HG03159 (cell line): Measurements from ENCODE around the gene TIMP1.

Source experiments
- ATAC-seq: cut with Tn5 transposase; IDR thresholded peaks from one replicate; pipeline ENCODE4 v1.9.1; 2021; ENCODE audit warnings: mild to moderate bottlenecking, moderate library complexity; ENCODE audit not compliant: unreplicated experiment

The TIMP1 gene

DNA sequence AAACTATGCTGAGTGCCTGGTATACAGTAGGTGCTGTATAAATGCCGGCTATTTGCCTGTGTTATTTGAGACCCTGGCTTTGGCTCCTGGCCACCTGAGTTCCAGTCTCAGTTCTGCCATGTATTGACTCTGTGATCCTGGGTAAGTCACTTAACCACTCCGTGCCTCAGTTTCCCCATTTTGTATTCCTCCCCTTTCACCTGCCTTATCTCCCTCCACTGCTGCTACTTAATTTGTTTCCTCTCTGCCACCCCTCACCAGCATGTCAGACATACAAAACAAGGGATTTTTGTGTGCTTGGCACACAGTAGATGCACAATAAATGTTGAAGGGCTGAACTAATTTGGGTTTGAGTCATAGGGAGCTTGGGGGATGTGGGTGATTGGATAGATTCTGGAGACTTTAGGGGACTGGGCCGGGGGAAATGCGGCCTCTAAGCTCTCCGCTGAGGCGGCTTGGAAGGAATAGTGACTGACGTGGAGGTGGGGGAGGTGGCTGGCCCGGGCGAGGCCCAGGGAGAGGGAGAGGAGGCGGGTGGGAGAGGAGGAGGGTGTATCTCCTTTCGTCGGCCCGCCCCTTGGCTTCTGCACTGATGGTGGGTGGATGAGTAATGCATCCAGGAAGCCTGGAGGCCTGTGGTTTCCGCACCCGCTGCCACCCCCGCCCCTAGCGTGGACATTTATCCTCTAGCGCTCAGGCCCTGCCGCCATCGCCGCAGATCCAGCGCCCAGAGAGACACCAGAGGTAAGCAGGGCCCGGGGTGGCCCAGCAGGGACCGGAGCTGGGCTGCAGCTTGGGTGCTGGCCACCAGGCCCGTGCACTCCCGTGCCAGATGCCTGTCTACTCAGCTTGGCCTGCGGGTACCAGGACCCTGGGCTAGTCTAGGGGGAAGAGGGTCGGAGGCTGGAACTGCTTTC lies at the start of gene TIMP1:
TIMP1 (plus strand) TSS at position 706 of the 917 bp plus-strand sequence. CDS start 980 bp downstream, outside the sequence.
- peak; percentile 83 for ATAC-seq

DNA sequence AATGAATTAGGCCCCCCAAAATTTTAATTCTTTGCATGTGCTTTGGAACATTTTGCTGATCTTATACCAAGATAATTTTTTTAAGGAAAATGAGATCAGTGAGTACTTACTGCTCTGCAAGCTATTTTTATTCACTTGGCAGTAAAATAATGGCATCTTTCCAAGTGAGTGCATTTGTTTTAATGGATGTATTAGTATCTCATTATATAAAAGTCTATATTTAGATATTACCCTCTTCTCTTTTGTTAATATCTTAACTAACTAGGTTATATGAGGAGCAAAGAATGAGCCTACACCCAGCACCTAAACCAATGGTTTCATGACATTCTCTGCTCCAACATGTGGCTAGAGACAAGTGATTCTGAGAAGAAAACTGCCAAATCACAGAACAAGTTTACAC lies 42.4 kb upstream of the TIMP1 start:
- no peak for ATAC-seq

DNA sequence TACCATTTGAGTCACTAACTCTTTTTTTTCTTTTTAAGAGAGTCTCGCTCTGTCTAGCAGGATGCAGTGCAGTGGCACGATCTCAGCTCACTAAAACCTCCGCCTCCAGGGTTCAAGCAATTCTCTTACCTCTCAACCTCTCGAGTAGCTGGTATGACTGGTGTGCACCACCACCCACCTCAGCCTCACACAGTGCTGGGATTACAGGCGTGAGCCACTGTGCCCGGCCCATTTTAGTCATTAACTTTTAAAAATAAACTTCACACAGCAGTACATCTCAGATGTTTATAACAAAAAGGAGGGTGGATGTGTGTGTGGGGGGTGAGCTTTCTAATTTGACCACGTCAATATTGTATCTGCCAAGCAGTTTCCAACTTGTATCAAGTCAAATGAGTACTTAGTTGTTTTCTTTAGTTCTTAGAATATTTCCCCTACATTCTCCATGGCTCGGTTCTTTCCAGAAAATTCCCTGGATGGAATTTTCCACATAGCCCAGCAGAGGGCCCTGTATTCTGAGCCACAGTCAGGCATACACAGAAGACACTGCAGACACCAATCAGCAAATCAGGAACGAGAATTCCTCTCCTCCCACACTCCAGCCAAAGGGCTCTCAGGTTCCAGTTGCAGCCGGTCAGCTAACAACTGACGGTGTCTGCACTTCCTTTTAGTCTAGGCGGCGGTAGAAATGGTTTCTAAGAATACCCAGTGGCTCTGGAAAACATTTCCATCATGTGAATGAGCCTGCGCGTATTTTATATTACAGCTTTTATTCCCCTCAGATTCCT lies 41.3 kb upstream of the TIMP1 start:
- no peak for ATAC-seq

DNA sequence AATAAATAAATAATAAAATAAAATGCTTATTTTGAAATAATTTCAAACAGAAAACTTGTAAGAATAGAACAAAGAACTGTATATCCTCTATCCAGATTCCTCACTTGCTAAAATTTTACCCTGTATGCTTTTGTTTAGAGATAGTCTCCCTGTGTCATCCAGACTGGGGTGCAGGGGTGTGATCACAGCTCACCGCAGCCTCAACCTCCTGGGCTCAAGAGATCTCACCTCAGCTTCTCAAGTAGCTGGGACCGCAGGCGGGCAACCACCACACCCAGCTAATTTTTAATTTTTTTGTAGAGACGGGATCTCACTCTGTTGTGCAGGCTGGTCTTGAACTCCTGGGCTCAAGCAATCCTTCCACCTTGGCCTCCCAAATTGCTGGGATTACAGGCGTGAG lies 38.7 kb upstream of the TIMP1 start:
- no peak for ATAC-seq

DNA sequence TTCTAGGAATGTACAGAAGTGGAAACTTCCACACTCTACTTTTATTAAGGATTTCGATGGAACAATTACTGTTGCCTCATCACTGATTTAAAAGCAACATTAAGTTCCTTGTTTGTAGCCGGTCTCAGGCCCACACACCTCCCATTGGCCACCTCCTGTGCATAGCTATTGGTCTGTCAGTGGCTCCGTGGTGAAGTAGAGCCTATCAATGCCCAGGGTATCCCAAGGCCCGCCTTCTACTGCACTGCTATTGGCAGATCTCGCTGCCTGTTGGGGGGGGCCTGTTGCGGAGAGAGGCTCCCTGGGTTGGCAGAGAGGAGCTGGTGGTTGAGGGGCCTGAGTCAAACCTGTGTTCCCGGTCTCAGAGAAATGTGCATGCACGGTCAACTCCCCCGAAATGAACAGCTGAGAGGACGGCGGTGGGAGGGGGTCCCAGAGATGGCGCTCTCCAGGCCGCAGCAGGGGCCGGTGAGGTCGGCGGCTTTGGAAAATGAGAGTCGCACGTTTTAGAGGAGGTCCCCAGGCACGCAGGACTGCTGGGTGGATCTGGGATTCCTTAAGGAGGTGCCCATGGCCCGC lies 26.1 kb upstream of the TIMP1 start:
- peak; percentile 85 for ATAC-seq

DNA sequence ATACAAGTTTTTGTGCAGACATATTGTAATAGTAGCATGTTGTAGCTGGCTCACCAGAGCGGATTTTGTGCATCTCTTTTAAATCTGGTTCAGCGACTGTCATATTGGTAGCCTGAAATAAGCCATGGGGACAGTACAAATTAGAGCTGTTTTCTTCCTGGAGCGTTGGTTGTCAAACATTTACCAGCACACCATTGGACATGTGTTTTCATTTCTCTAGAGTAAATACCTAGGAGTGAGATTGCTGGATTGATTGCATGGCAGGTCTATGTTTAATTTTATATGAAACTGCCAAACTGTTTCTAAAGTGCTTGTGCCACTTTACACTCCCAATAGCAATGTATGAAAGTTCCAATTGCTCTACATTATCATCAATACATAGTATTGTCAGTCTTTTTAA lies 23.8 kb upstream of the TIMP1 start:
- ATAC-seq: no peak

DNA sequence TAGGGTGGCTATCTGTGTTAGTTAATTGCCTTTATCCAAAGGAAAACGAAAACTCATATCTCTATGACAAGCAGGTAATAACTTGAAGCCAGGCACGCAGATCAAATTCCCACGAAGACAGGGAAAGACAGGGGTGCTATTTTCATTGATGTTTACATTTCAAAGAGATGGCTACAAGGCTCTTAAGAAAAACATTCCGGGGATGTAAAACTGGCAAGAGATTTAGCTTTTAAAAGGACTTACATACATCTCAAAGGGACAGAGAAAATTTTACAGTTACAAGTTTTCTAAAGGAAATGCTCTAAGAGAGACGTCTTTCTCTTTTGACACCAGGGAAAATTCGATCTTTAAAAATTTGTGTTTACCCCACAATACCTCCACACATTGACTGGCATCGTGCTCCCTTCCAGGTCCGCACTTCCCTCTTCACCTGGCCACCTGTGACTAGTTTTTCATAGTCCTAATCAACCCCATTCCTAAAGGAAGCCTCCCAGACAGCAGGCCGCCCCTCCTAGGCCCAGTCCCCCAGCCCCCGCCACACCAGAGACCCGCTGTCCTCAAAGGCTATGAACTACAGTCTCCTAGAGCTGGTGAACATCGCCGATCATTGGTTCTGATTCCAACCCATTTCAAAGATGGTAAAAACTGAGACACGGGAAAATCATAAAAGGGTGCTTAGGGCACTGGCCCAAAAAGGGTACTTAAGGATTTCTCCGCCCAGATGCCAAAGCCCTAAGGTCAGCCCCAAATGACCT lies 21.9 kb upstream of the TIMP1 start:
- no peak for ATAC-seq

DNA sequence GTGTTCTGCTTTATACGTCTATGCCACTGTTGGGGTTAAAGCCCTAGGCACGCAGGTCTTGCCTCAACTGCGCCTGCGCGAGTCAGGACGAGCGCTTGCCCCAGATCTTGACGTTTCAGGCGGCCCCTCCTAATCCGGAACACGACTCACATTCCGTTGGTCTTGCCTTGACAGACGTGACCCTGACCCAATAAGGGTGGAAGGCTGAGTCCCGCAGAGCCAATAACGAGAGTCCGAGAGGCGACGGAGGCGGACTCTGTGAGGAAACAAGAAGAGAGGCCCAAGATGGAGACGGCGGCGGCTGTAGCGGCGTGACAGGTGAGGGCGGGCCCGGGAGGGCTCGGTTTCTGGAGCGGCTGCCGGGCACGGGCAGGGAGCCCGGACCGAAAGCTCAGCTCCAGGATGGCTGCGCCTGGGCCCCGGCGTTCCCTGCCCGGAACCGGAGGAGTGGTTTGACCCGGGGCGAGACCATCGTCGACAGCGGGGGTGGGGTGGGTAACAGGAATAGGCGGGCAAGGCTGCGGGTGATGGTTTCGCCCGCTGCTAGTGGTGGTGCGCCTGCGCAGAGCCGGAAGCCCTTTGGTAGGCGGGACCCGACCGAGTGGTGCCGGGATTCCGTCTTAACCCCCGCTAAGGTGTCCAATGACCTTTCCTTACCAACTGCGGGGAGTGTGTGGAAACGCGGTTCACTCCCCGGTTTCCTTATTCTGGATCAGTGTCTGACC lies 21.1 kb upstream of the TIMP1 start, which contains the start of gene ARAF:
ARAF (plus strand) TSS at position 272 of the 725 bp plus-strand sequence. CDS start 1,763 bp downstream, outside the sequence.
- ATAC-seq: peak; percentile 84

DNA sequence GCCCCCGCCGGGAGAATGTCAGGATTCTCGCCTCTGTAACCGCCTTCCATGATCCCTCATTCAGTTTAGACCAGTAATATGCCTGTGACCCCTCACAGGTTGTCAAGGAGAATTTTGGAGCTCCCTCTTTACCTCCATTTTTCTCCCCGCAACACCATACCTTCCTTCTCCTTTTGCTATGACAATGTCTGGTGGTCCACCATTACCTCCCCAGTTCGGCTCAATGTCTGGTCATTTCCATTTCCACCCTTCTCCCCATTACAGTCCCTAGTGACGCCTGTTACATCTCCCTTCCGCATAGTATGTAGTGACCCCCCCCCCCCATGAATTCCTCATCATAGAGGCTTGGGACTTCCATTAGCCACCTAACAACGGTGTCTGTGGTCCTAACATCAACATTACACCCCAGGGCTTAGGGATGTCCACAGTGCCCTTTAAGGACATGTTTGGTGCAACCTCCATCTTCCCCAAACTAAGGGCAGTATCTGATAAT lies 20.5 kb upstream of the TIMP1 start:
- ATAC-seq: no peak

DNA sequence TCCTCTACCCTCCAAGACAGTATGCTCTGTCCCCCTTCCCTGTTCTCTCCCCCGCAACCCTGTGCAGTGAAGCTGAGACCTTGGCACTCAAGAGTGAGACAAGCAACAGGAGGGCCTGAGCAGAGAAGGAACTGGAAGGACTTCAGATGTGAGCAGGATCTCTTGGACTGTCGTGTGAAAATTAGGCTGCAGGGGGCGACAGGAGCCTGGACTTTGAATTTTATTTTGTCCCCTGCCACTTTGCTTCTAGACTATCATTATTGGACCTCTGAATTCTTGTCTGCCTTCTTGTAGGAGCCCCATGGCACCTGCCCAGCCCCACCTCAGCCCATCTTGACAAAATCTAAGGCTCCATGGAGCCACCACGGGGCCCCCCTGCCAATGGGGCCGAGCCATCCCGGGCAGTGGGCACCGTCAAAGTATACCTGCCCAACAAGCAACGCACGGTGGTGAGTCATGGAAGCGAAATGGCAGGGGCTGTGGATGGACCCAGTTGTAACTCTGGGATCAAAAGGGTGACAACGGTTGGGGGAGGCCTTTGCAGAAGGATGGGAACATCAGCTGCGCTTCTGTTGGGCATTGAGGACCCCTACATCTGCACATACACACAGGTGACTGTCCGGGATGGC lies 19.5 kb upstream of the TIMP1 start:
- no peak for ATAC-seq

DNA sequence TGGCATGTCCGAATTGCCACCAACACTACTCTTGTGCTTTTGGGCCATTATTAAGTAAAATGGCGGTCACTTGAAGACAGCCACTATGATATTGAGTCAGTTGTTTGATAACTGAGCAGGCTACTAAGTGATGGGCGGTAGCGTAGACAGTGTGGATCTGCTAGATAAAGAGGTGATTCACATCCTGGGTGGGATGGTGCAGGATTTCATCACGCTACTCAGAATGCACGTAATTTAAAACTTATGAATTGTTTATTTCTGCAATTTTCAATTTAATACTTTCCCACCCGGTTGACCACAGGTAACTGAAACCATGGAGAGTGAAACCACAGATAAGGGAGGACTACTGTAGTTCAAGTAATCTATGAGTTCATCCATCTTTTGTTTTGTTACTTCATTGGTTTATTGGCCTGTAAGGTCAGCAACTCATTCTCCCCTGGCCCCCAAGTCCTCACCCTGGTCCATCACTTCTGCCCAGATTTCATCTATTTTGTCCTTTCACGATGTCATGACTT lies 18.4 kb upstream of the TIMP1 start:
- ATAC-seq: no peak

DNA sequence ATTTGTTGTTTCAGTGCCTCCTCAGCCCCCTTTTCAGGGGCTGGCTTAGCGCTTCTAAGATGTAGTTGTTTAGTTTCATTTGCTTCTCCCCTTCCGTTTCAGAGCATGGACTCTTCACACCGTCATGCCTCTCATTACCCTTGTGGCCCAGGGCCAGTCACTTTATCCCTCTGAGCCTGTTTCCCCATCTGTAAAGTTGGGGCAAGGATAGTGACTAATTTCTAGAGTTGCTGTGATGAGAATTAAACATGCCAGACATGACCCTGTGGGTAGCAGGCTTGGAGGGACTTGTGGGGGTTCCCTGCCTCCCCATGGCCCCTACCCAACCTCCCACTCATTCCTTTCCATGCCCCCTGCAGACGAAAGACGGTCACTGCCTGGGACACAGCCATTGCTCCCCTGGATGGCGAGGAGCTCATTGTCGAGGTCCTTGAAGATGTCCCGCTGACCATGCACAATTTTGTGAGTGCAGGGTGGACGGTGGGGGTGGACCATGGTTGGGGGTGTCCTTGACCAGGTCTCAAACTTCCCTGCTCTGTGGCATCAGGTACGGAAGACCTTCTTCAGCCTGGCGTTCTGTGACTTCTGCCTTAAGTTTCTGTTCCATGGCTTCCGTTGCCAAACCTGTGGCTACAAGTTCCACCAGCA lies 17.7 kb upstream of the TIMP1 start:
- no peak for ATAC-seq

DNA sequence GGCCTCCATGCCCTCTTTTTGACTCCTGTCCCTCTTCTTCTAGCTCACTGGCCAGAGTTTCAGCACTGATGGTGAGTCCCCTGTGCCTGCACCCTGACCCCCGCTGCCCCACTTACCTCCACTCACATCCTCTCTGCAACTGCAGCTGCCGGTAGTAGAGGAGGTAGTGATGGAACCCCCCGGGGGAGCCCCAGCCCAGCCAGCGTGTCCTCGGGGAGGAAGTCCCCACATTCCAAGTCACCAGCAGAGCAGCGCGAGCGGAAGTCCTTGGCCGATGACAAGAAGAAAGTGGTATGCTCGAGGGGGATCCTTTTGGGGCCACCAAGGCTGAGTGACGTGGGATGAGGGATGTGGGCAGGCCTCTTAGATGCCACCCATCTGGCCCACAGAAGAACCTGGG lies 15.4 kb upstream of the TIMP1 start:
- ATAC-seq: no peak

DNA sequence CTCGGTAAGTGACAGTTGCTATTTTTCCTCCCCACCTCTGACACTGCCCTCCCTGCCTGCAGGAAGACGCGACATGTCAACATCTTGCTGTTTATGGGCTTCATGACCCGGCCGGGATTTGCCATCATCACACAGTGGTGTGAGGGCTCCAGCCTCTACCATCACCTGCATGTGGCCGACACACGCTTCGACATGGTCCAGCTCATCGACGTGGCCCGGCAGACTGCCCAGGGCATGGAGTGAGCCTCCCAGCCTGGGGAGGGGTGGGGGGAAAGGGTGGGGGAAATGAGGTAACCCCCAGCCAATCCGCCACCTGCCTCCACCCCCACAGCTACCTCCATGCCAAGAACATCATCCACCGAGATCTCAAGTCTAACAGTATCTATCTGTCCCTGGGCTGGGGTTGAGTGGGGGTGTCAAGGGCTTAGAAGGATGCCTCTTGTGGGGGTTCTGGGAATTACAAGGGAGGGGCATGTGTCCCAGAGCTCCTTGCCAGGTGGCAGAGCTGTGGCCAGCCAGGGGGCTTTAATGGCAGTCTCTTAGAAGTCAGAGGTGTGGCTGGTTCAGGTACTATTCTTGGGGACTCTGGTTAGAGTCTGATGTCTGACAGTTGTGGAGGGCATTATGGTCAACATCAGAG lies 13.5 kb upstream of the TIMP1 start:
- no peak for ATAC-seq

DNA sequence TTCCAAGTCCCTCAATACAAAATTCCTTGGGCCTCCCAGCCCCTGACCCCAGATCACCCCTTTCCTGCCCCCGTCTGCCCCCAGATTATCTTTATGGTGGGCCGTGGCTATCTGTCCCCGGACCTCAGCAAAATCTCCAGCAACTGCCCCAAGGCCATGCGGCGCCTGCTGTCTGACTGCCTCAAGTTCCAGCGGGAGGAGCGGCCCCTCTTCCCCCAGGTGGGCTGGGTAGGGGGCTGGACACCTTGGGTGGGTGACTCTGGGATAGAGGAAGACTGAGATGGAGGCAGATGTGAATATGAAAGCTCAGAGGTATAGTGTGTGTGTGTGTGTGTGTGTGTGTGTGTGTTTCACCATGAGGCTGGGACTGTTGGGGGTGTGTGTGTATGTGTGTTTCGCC lies 11.4 kb upstream of the TIMP1 start:
- ATAC-seq: no peak

DNA sequence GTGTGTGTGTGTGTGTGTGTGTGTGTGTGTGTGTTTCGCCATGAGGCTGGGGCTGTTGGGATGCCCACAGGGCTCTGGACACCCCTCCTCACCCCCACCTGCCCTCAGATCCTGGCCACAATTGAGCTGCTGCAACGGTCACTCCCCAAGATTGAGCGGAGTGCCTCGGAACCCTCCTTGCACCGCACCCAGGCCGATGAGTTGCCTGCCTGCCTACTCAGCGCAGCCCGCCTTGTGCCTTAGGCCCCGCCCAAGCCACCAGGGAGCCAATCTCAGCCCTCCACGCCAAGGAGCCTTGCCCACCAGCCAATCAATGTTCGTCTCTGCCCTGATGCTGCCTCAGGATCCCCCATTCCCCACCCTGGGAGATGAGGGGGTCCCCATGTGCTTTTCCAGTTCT lies 11.0 kb upstream of the TIMP1 start:
- no peak for ATAC-seq

DNA sequence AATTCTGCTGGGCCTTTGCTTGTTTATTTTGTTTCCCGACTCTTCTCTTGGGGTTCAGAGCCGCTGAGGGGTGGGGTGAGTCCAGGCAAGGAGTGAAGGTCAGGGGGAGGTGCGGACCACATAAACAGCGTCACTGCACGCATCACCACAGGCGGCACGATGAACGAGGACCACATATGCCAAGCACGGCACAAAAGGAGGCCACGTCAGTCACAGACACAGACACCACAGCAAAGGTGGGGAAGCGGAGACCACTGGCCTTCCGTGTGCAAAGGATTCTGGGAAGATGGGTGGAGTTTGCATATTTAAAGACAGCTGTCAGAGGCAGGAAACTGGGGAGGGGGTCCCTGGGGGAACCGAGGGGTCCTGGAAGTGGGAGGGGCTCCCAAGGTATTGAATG lies 10.3 kb upstream of the TIMP1 start:
- ATAC-seq: no peak

DNA sequence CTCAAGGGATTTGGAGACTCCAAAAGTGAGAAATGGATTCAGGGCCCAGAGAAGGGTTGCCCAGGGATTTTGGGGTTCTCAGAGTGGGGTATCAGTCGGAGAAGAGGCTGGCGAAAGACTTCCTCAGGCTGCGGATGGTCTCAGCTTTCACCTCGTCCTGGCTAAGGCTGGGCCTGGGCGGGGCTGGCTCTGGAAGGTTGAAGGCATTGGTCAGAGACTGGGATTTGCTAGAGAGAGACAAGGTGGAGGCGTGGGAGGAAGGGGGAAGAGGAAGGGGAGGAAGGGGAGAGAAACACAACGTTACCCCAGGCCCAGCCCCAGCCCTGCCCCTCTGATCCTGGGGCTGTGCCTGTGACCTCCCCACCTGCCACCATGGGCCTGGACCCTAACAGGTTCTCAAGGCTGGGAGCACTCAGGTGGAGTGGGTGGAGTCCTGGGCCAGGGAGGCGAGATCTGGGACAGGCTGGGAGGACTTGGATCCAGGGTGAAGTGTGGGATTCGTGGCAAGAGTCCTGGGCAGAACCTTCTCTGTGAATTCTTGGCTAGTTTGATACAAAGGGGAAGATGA lies 9.4 kb upstream of the TIMP1 start:
- ATAC-seq: no peak
